ENCODE results near the gene BTBD7. TPM values are rescaled to one million over a fixed set of nuclear protein-coding genes. Genes with fewer than 3 reads are reported as not detected.

Gene BTBD7
- total and polyA plus RNA-seq, 2 of the 4 experiments (the other 2 are of a cell fraction) = 11.9 to 30.5 TPM

- no peak overlapping the region for H2AK5ac ChIP-seq (ENCODE audit: low read depth, low read length)
- POLR2A ChIA-PET (ENCODE audit: unreplicated experiment) = no interaction called here
- ATAC-seq (ENCODE audit: low read depth) (peak; percentile 65), DNase-seq (peak; percentile 41)
- H2BK5ac ChIP-seq (ENCODE audit: low read depth, low read length, poor library complexity, severe bottlenecking) = peak overlapping the region; percentile 44
- no peak overlapping the region for H3K9ac ChIP-seq (ENCODE audit: low read depth, low read length)
- H2AFZ ChIP-seq (replicated peaks; ENCODE audit: low read length, poor library complexity) = no peak overlapping the region
- no peak overlapping the region for H3K56ac ChIP-seq (ENCODE audit: extremely low read depth, insufficient read depth, low read length)
- no peaks in the 10 kb centered on the region for H3K9me3 ChIP-seq (ENCODE audit: control insufficient read depth, insufficient read depth, low read length)
- no peak overlapping the region for H2BK15ac ChIP-seq (ENCODE audit: low read depth, low read length)
- no peak overlapping the region for H4K5ac ChIP-seq (ENCODE audit: low read depth, low read length)
- peak overlapping the region; percentile 33; the same call in 1 of the 2 replicates for H3K4me2 ChIP-seq (ENCODE audit: low read depth, low read length)
- H4K8ac ChIP-seq (ENCODE audit: low read depth in 2 of 2, low read length in 2 of 2) = no peak overlapping the region
- no peak overlapping the region for H3K4me3 ChIP-seq (ENCODE audit: insufficient read depth, low read depth, low read length)
- H4K20me1 ChIP-seq (ENCODE audit: insufficient read depth, low read length) = peaks cover 42% of the 10 kb centered on the region
- H2AK9ac ChIP-seq (replicated peaks; ENCODE audit: low read depth, low read length, poor library complexity) = no peak overlapping the region
- H3K4ac ChIP-seq (ENCODE audit: low read depth, low read length) = no peak overlapping the region
- peak overlapping the region; percentile 13; the same call in 1 of the 2 replicates for H3K23ac ChIP-seq (ENCODE audit: low read depth, low read length)
- peaks cover 14% of the 10 kb centered on the region; the same call in 1 of the 2 replicates for H3K9me1 ChIP-seq (ENCODE audit: insufficient read depth, low read length)
- CTCF ChIA-PET = interaction anchor here (0.6 to 0.7 kb wide), 2 partner anchors 69 to 105 kb away, joined by 3 to 4 read pairs; no protein-coding TSS in a partner anchor
- H2BK120ac ChIP-seq (ENCODE audit: low read depth, low read length) = 0 out of 2 replicates have a peak overlapping the region, but pooled peaks have one; percentile 18
- no peak overlapping the region for H2BK20ac ChIP-seq (ENCODE audit: low read depth, low read length)
- H3K18ac ChIP-seq (ENCODE audit: low read depth, low read length) = no peak overlapping the region
- TF ChIP-seq CHD1 (IDR thresholded peaks at IDR 0.05; ENCODE audit: low read depth, low read length) = no peak
- TF ChIP-seq MAFK (IDR thresholded peaks at IDR 0.05; ENCODE audit: low read depth, low read length) = no peak
- no peak for TF ChIP-seq USF2 (IDR thresholded peaks at IDR 0.05; ENCODE audit: low read depth, low read length)
- no peak for TF ChIP-seq RAD21 (IDR thresholded peaks at IDR 0.05; ENCODE audit: low read length)
- no peak for TF ChIP-seq CEBPB (IDR thresholded peaks at IDR 0.05; ENCODE audit: low read depth, low read length)
- no peak for TF ChIP-seq RCOR1 (IDR thresholded peaks at IDR 0.05; ENCODE audit: insufficient replicate concordance, low read length)
- TF ChIP-seq FOS (IDR thresholded peaks at IDR 0.05; ENCODE audit: low read depth, low read length) = no peak
- no peak for TF ChIP-seq SMC3 (IDR thresholded peaks at IDR 0.05; ENCODE audit: low read depth, low read length)
- no peak for TF ChIP-seq POLR2A (IDR thresholded peaks at IDR 0.05; ENCODE audit: low read depth, low read length)
- no peak for TF ChIP-seq CTCF (conservative IDR thresholded peaks at IDR 0.05; ENCODE audit: low read depth, low read length)
- dilution Hi-C loops (cut with HindIII; ENCODE audit: low sequenced_read_pairs, unreplicated experiment) (no loop called here), intact Hi-C loops (cut with micrococcal nuclease) (no loop called here), in situ Hi-C loops (cut with MboI; ENCODE audit: low sequenced_read_pairs) (loop anchor here (25.0 kb wide), 1 partner anchor 1806 kb away; the partner anchor contains the start of gene PPP4R3A)
- peaks cover 15 to 63% of the 10 kb centered on the region in 2 experiments for H3K79me1 ChIP-seq (ENCODE audit: low read depth in 1 of 2, low read length in 2 of 2)
- peaks cover 12% of the 10 kb centered on the region for H3K4me1 ChIP-seq (ENCODE audit: control insufficient read depth, insufficient read depth, low read length)
- no TSS peak for BruUV-seq (replicated peaks)
- no CpG with 5 or more reads among the region's 6 CpGs for WGBS, 2 experiments (ENCODE audit: extremely low coverage in 2 of 2, insufficient read length in 1 of 2)
- no peaks in the 10 kb centered on the region for H3K27me3 ChIP-seq (ENCODE audit: control insufficient read depth, insufficient read depth, low read length)
- no peaks in the 10 kb centered on the region for H3K36me3 ChIP-seq (ENCODE audit: control insufficient read depth, insufficient read depth, low read length)
- H4K91ac ChIP-seq (ENCODE audit: insufficient read depth, low read depth, low read length) = no peak overlapping the region
- no peak overlapping the region for H3K14ac ChIP-seq (replicated peaks; ENCODE audit: low read depth, low read length)
- no peak overlapping the region for H3K27ac ChIP-seq (ENCODE audit: insufficient read depth, low read length)
Observed at GRCh38 chr14:93317875-93318807, 14.7 kb downstream of the BTBD7 start.

Data from IMR-90 (cell line).